ENCODE data around the gene CD34.
A peak's percentile ranks its signal among the peaks of the same experiment; 100 is the strongest.
"Not testable (repeated sequence)": the region's sequence is repeated elsewhere in the genome, so short reads cannot be mapped to it uniquely, and the experiment has no call there.

Gene CD34

GRCh38 chr1:207884266-207885029 lies 26.5 kb downstream of the CD34 start:
- no peak overlapping the region for H3K27ac ChIP-seq (ENCODE audit: low read depth, low read length)
- H3K4me3 ChIP-seq (ENCODE audit: low read depth in 1 of 2, low read length in 2 of 2) = no peak overlapping the region
- no peaks in the 10 kb centered on the region for H3K9me3 ChIP-seq (ENCODE audit: low read length)
- no peaks in the 10 kb centered on the region for H3K27me3 ChIP-seq (ENCODE audit: control insufficient read depth in 1 of 2, insufficient read depth in 2 of 2, low read length in 2 of 2)
- no peaks in the 10 kb centered on the region for H3K36me3 ChIP-seq (ENCODE audit: insufficient read depth, low read length)
- H3K9ac ChIP-seq (ENCODE audit: low read length) = no peak overlapping the region
- H3K4me1 ChIP-seq (ENCODE audit: insufficient read depth, low read length) = peaks cover 34% of the 10 kb centered on the region

GRCh38 chr1:207883660-207884250 lies 27.2 kb downstream of the CD34 start:
- no peaks in the 10 kb centered on the region for H3K9me3 ChIP-seq (ENCODE audit: low read length)
- peaks cover 28% of the 10 kb centered on the region for H3K4me1 ChIP-seq (ENCODE audit: insufficient read depth, low read length)
- H3K27ac ChIP-seq (ENCODE audit: low read depth, low read length) = no peak overlapping the region
- no peaks in the 10 kb centered on the region for H3K36me3 ChIP-seq (ENCODE audit: insufficient read depth, low read length)
- no peak overlapping the region for H3K9ac ChIP-seq (ENCODE audit: low read length)
- peak overlapping the region in 1 of 2 donors; percentile 36 for H3K4me3 ChIP-seq (ENCODE audit: low read depth in 1 of 2, low read length in 2 of 2)
- H3K27me3 ChIP-seq (ENCODE audit: control insufficient read depth in 1 of 2, insufficient read depth in 2 of 2, low read length in 2 of 2) = no peaks in the 10 kb centered on the region

DNA sequence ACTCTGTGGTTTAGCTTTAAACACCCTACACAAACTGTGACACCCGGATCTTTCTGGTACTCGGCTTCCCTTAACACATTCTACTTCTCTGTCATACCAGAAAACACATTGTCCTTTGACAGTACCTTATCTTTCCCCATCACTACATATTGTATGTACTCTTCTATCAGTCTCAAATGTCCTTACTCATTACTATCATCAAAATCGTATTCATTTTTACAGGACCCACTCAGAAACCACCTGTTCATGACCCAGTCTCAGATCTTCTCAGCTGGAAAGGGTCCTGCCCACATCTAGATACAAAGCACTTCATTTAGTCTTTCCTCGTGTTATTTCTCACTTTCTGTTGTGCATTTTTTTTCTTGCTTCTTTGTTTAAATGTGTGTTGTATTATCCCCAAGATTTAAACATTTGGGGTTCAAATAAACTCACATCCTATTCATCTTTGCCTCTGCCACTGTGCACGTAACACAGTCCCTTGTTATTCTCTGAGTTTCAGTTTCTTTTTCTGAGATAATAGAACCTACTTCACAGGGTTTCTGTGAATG lies 27.7 kb downstream of the CD34 start:
- peaks cover 22% of the 10 kb centered on the region for H3K4me1 ChIP-seq (ENCODE audit: insufficient read depth, low read length)
- no peak overlapping the region for H3K27ac ChIP-seq (ENCODE audit: low read depth, low read length)
- peak overlapping the region in 1 of 2 donors; percentile 36 for H3K4me3 ChIP-seq (ENCODE audit: low read depth in 1 of 2, low read length in 2 of 2)
- H3K36me3 ChIP-seq (ENCODE audit: insufficient read depth, low read length) = no peaks in the 10 kb centered on the region
- H3K9ac ChIP-seq (ENCODE audit: low read length) = no peak overlapping the region
- H3K27me3 ChIP-seq (ENCODE audit: control insufficient read depth in 1 of 2, insufficient read depth in 2 of 2, low read length in 2 of 2) = no peaks in the 10 kb centered on the region
- H3K9me3 ChIP-seq (ENCODE audit: low read length) = no peaks in the 10 kb centered on the region

- H3K4me1 ChIP-seq (ENCODE audit: insufficient read depth, low read length) = peaks cover 19% of the 10 kb centered on the region
- H3K9me3 ChIP-seq (ENCODE audit: low read length) = no peaks in the 10 kb centered on the region
- H3K27ac ChIP-seq (ENCODE audit: low read depth, low read length) = no peak overlapping the region
- no peaks in the 10 kb centered on the region for H3K36me3 ChIP-seq (ENCODE audit: insufficient read depth, low read length)
- no peak overlapping the region for H3K9ac ChIP-seq (ENCODE audit: low read length)
- H3K27me3 ChIP-seq (ENCODE audit: control insufficient read depth in 1 of 2, insufficient read depth in 2 of 2, low read length in 2 of 2) = no peaks in the 10 kb centered on the region
- no peak overlapping the region for H3K4me3 ChIP-seq (ENCODE audit: low read depth in 1 of 2, low read length in 2 of 2)
Observed at GRCh38 chr1:207882692-207883091, 28.2 kb downstream of the CD34 start.

GRCh38 chr1:207878939-207879338 lies 32.0 kb downstream of the CD34 start:
- no peaks in the 10 kb centered on the region for H3K9me3 ChIP-seq (ENCODE audit: low read length)
- H3K36me3 ChIP-seq (ENCODE audit: insufficient read depth, low read length) = no peaks in the 10 kb centered on the region
- no peak overlapping the region for H3K27ac ChIP-seq (ENCODE audit: low read depth, low read length)
- H3K4me1 ChIP-seq (ENCODE audit: insufficient read depth, low read length) = no peaks in the 10 kb centered on the region
- H3K4me3 ChIP-seq (ENCODE audit: low read depth in 1 of 2, low read length in 2 of 2) = no peak overlapping the region
- no peak overlapping the region for H3K9ac ChIP-seq (ENCODE audit: low read length)
- H3K27me3 ChIP-seq (ENCODE audit: control insufficient read depth in 1 of 2, insufficient read depth in 2 of 2, low read length in 2 of 2) = no peaks in the 10 kb centered on the region

DNA sequence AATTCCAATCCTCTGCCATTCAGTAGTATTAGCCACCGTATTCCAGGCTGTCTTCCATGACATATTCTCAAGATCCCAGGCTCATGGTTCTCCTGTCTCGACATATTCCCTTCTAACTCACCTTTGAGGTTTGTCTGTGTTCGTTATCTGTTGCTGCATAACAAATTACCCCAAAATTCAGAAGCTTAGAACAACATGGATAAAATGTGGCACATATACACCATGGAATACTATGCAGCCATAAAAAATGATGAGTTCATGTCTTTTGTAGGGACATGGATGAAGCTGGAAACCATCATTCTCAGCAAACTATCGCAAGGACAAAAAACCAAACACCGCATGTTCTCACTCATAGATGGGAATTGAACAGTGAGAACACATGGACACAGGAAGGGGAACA lies 33.0 kb downstream of the CD34 start:
- H3K4me3 ChIP-seq (ENCODE audit: low read depth in 1 of 2, low read length in 2 of 2); H3K27me3 ChIP-seq (ENCODE audit: control insufficient read depth in 1 of 2, insufficient read depth in 2 of 2, low read length in 2 of 2): not testable (repeated sequence)

DNA sequence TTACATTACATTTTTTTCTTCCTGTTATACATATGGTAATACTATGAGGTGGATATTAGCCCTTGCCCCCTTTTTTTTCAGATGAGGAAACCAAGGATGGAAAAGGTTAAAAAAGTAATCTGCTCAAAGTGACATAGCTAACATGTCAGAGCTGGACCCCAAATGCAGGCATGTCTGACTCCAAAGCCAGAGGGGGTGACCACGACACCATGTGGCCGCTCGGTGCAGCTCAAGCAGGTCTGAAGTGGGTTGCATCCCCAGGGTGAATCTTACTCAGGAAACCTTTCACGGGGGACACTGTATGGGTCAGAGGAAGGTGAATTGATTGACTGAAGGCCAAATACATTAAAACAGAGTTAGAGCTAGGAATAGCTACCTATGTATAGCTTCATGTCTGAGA lies 34.8 kb downstream of the CD34 start:
- H3K9ac ChIP-seq (ENCODE audit: low read length) = no peak overlapping the region
- H3K9me3 ChIP-seq (ENCODE audit: low read length) = no peaks in the 10 kb centered on the region
- H3K4me1 ChIP-seq (ENCODE audit: insufficient read depth, low read length) = peaks cover 14% of the 10 kb centered on the region
- no peak overlapping the region for H3K4me3 ChIP-seq (ENCODE audit: low read depth in 1 of 2, low read length in 2 of 2)
- no peaks in the 10 kb centered on the region for H3K27me3 ChIP-seq (ENCODE audit: control insufficient read depth in 1 of 2, insufficient read depth in 2 of 2, low read length in 2 of 2)
- no peak overlapping the region for H3K27ac ChIP-seq (ENCODE audit: low read depth, low read length)
- no peaks in the 10 kb centered on the region for H3K36me3 ChIP-seq (ENCODE audit: insufficient read depth, low read length)

More for the DNA sequence above, 33.0 kb downstream of the CD34 start:
- not testable (repeated sequence) for H3K9ac ChIP-seq (ENCODE audit: low read length); H3K27ac ChIP-seq (ENCODE audit: low read depth, low read length); H3K36me3 ChIP-seq (ENCODE audit: insufficient read depth, low read length); H3K9me3 ChIP-seq (ENCODE audit: low read length); H3K4me1 ChIP-seq (ENCODE audit: insufficient read depth, low read length)

DNA sequence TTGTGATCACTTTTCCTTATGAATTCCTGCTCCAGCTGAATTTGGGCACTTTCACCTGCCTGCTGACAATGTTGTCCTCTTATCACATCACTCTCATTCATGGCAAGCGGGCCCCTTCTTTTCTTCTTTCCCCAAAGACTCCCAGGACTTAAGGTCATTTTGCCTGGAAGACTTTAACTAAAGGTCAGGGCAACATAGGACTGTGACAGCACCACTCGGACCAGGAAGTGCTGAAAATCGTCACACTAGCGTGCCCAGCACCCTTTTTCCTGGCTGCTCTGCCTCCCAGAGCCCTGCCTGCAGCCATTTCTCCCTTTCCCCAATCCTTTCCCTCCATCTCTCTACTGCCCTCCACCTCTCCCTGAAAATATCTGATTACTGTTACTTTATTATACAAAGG lies 35.4 kb downstream of the CD34 start:
- Histone ChIP-seq H3K27me3 (ENCODE audit: control insufficient read depth in 1 of 2, insufficient read depth in 2 of 2, low read length in 2 of 2) (no peaks in the 10 kb centered on the region), H3K4me1 (ENCODE audit: insufficient read depth, low read length) (peaks cover 14% of the 10 kb centered on the region), H3K9ac (ENCODE audit: low read length) (no peak overlapping the region), H3K9me3 (ENCODE audit: low read length) (no peaks in the 10 kb centered on the region), H3K27ac (ENCODE audit: low read depth, low read length) (no peak overlapping the region), H3K36me3 (ENCODE audit: insufficient read depth, low read length) (no peaks in the 10 kb centered on the region), H3K4me3 (ENCODE audit: low read depth in 1 of 2, low read length in 2 of 2) (no peak overlapping the region)

DNA sequence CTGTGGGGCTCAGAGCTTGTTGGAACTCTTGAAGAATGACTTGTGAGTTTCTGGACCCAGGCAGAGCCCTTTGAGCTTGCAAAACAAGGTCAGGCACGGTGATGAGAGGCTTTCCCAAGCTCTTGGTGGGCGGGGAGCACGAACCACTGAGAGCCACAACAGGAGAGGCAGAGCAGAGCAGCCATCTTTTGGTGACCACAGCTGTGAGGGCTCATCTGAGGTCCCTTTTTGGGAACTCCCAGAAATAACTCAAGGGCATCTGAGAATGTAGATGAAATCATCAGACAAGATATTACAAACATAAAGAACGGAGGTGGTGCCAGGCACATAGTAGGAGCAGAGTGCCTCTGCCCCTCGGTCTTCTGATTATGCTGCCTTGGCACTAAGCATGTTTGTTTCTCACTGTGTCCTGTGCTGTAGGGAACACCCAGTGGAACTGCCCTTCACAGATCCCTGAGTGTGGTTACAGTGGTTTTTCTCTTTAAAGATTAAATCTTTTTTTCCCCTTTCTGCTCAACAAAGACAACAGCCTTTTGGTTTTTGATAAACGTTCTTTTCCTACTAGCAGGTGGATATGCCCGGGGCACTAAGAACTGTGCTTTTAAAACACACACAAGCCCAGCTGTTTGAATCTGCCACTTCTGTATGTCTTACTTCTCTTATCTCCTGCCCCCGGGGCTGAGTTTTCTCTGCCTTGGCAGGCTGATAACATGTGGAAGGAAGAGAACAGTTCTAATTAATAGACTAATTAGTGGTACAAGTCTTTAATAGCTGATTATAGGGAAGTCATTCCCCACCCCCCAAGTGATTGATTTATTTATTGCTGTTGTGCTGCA lies 37.7 kb downstream of the CD34 start:
- Histone ChIP-seq H3K4me3 (ENCODE audit: low read depth in 1 of 2, low read length in 2 of 2) (no peak overlapping the region), H3K9me3 (ENCODE audit: low read length) (no peaks in the 10 kb centered on the region), H3K9ac (ENCODE audit: low read length) (no peak overlapping the region), H3K27me3 (ENCODE audit: control insufficient read depth in 1 of 2, insufficient read depth in 2 of 2, low read length in 2 of 2) (no peaks in the 10 kb centered on the region), H3K27ac (ENCODE audit: low read depth, low read length) (no peak overlapping the region), H3K4me1 (ENCODE audit: insufficient read depth, low read length) (peaks cover 27% of the 10 kb centered on the region), H3K36me3 (ENCODE audit: insufficient read depth, low read length) (no peaks in the 10 kb centered on the region)

- Histone ChIP-seq H3K4me3 (ENCODE audit: low read depth in 1 of 2, low read length in 2 of 2) (no peak overlapping the region), H3K27ac (ENCODE audit: low read depth, low read length) (no peak overlapping the region), H3K4me1 (ENCODE audit: insufficient read depth, low read length) (peaks cover 27% of the 10 kb centered on the region), H3K9me3 (ENCODE audit: low read length) (no peaks in the 10 kb centered on the region), H3K27me3 (ENCODE audit: control insufficient read depth in 1 of 2, insufficient read depth in 2 of 2, low read length in 2 of 2) (no peaks in the 10 kb centered on the region), H3K36me3 (ENCODE audit: insufficient read depth, low read length) (no peaks in the 10 kb centered on the region), H3K9ac (ENCODE audit: low read length) (no peak overlapping the region)
Observed at GRCh38 chr1:207872621-207873020, 38.3 kb downstream of the CD34 start.

DNA sequence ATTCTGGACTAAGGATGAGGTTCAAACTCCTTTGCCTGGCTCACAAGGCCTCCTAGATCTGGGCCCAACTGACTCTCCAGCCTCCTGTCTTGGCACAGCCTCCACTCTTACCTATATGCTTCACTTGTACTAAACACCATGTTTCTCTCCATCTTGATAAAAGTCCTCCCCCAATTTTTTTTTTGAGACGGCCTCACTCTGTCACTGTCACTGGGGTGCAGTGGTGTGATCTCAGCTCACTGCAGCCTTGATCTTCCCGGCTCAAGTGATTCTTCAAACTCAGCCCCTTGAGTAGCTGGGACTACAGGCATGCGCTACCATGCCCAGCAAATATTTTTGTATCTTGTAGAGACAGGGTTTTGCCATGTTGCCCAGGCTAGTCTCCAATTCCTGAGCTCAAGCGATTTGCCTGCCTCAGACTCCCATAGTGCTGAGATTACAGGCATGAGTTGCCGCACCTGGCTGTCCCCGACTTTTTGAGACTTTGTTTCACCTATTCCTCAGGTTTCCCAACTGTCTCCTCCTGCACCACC lies 39.7 kb downstream of the CD34 start:
- Histone ChIP-seq H3K9me3 (ENCODE audit: low read length) (no peaks in the 10 kb centered on the region), H3K4me1 (ENCODE audit: insufficient read depth, low read length) (peaks cover 41% of the 10 kb centered on the region), H3K4me3 (ENCODE audit: low read depth in 1 of 2, low read length in 2 of 2) (no peak overlapping the region), H3K9ac (ENCODE audit: low read length) (no peak overlapping the region), H3K36me3 (ENCODE audit: insufficient read depth, low read length) (no peaks in the 10 kb centered on the region), H3K27me3 (ENCODE audit: control insufficient read depth in 1 of 2, insufficient read depth in 2 of 2, low read length in 2 of 2) (no peaks in the 10 kb centered on the region), H3K27ac (ENCODE audit: low read depth, low read length) (no peak overlapping the region)
